Activated T-helper 1 cell treated with anti-CD3 and anti-CD28 coated beads, Interleukin-12 subunit alpha, Interleukin-12 subunit beta, Interleukin-2, Interleukin-4 antibody, amounts not matched to agents 30 ng/mL and 10 ng/mL and 1 ng/mL, durations not matched to agents 14 hours and 24 hours and 36 hours (primary cell): Measurements from ENCODE around the gene MARCHF5. TPM values are rescaled to one million over a fixed set of nuclear protein-coding genes. Genes with fewer than 3 reads are reported as not detected.
A peak's percentile ranks its signal among the peaks of the same experiment; 100 is the strongest.

Experiments used
- DNase-seq: peaks from one replicate; pipeline ENCODE4 v3.0.0; 2021; ENCODE audit warnings: low spot score
- H3K27ac Mint-ChIP-seq: one replicate; pipeline ENCODE4 v1.8.0; 2021; ENCODE audit warnings: mild to moderate bottlenecking, mixed read lengths
- H3K27me3 Mint-ChIP-seq: one replicate; pipeline ENCODE4 v1.8.0; 2022; ENCODE audit warnings: mild to moderate bottlenecking, moderate library complexity, mixed read lengths; ENCODE audit not compliant: insufficient read depth
- H3K36me3 Mint-ChIP-seq: one replicate; pipeline ENCODE4 v1.8.0; 2021; ENCODE audit warnings: low read depth, mixed read lengths
- H3K4me1 Mint-ChIP-seq: one replicate; pipeline ENCODE4 v1.8.0; 2021; ENCODE audit warnings: low read depth, mixed read lengths
- H3K4me3 Mint-ChIP-seq: one replicate; pipeline ENCODE4 v1.8.0; 2021; ENCODE audit warnings: mild to moderate bottlenecking, moderate library complexity, mixed read lengths
- H3K9me3 Mint-ChIP-seq: one replicate; pipeline ENCODE4 v1.8.0; 2021; ENCODE audit warnings: mixed read lengths
- intact Hi-C: fragments of 100-400 bp; cut with micrococcal nuclease; formaldehyde crosslinking; loops from one replicate; pipeline ENCODE4 v1.15.1; 2024
- total RNA-seq: library from RNA; stranded (reverse); gene quantifications from 2 replicates; pipeline ENCODE4 v1.2.3, GENCODE V29; 2022

The MARCHF5 gene, protein sequence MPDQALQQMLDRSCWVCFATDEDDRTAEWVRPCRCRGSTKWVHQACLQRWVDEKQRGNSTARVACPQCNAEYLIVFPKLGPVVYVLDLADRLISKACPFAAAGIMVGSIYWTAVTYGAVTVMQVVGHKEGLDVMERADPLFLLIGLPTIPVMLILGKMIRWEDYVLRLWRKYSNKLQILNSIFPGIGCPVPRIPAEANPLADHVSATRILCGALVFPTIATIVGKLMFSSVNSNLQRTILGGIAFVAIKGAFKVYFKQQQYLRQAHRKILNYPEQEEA
- total RNA-seq = 22.5 and 23.9 TPM in 2 replicates

DNA sequence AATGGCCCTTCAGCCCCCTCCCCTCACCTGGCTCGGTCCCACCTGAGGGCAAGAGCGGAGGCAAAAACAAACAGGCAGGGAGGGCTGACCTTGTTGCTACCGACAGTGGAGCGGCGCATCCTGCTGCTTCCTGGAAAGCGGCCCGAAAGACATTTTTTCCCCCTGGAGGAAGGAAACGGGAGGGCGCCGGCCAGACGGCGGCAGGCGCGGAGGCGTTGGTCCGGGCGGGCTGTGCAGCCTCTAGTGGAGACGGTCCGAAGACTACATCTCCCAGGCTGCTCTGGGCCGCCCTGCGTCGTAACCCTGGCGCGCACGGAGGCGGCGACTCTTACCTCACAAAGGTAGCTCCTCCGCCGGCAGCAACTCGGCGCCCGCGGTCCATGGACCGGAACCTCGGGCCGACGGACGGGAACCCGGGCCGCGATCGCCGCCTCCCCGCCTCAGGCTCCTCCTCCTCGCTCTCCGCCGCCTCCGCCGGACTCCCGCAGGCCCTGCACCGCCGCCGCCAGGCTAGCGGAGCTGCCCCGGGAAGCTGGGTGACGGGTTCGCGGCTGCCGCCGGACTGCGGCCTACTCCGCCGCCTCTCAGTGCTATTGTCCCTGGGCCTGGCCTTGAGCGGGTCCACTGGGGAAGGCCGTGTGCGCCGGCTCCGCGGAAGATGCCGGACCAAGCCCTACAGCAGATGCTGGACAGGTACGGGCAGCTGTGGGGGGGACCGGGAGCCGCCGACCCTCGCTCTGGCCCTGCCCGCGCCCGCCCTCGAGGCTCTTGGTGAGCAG is at the start of gene MARCHF5, which contains the start of gene CPEB3:
MARCHF5 (plus strand) TSS at position 331 of the 779 bp plus-strand sequence; CDS start at position 659, 328 bp downstream.
CPEB3 (minus strand) TSS at position 242 of the 779 bp plus-strand sequence. CDS start 50,728 bp downstream, outside the sequence.
- H3K27me3 Mint-ChIP-seq = no peaks in the 10 kb centered on the region
- H3K4me3 Mint-ChIP-seq = peak within 1 kb of the TSS; percentile 93
- intact Hi-C loops = loop anchor here (1.0 to 5.0 kb wide), 11 partner anchors 24 to 1419 kb away; partner anchors contain the start of genes CEP55, EXOC6, FRA10AC1 and RPP30
- H3K9me3 Mint-ChIP-seq = no peaks in the 10 kb centered on the region
- H3K4me1 Mint-ChIP-seq = peaks cover 27% of the 10 kb centered on the region
- H3K27ac Mint-ChIP-seq = peak within 1 kb of the TSS; percentile 86
- H3K36me3 Mint-ChIP-seq = peaks cover 14% of the 10 kb centered on the region
- peak; percentile 92 for DNase-seq

DNA sequence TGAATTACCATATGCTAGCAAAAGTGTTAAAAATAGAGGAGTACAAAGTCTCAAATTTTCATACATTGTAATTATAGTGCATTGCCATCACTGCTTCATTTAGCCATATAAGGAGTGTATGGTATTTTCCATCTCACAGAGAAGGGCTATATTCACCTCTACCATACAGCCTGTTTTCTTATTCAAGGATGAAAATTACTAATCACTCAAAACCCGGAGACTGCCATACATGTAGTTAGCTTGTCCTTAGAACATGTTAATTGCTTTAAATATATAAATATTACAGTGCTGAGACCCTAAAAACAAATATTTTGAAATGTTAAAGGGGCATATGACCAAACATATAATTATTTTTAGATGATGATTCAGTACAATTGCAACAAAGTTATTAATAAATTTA is 49.5 kb upstream of the MARCHF5 start:
- Mint-ChIP-seq H3K36me3 (peaks cover 14% of the 10 kb centered on the region), H3K27ac (no peak overlapping the region), H3K4me3 (no peak overlapping the region), H3K9me3 (no peaks in the 10 kb centered on the region), H3K4me1 (peaks cover 32% of the 10 kb centered on the region), H3K27me3 (peaks cover 14% of the 10 kb centered on the region)
- DNase-seq = no peak
- intact Hi-C loops = loop anchor here (2.0 kb wide), 2 partner anchors 25 to 31 kb away; no protein-coding TSS in a partner anchor

DNA sequence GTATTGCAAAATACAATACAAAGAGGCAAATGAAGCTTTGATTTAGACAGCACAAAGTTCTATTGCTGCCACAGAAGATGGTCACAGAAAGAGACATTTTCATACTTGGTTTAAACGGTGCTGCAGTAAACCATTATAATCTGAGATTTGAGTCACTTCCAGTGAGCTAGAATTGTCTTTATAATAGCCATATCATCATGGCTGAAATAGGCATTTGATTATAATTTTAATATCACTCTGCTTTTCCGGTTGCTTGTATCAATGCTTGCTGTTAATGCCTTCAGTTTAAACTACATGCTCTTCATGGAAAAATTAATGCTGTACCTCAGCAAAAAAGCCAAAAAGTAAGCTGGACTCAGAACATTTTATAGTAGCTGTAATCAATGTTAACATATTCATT is 48.6 kb upstream of the MARCHF5 start:
- intact Hi-C loops = no loop called here
- peak overlapping the region; percentile 29 for H3K4me3 Mint-ChIP-seq

DNA sequence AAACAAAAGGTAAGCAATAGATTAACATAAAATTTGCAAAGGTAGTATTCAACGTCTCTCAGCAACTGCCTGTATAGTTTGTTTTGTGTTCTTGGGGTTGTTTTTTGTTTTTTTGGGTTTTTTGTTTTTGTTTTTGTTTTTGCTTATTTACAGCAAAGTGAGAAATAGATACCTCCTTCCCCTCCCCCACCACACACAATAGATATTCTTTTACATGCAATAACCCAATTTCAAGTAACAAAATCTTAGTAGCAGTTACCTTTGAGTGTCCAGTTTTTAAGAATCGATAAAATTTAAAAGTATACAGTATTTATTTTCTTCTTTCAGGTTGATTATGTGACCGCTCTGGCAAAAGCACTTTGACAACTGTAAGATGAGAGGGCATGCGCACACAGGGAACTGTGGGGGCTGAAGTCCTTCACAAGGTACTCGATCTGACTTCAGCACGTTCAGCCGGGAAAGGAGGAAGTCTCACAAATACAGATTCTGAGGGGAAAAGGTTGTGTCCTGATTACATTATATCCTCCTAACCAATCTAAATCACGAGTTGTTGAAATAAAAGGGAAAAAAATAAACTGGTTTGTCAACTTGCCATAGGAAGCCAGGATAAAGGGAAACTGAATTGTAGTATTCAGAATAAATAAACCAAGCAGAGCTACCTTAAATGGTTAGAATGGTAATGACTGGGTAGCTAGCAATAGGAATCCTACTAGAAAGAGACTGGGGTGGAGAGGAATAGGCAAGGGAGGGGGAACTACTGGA is 47.9 kb upstream of the MARCHF5 start:
- intact Hi-C loops = no loop called here
- Mint-ChIP-seq H3K27me3 (peaks cover 14% of the 10 kb centered on the region), H3K27ac (no peak overlapping the region)

More for the DNA sequence above, 48.6 kb upstream of the MARCHF5 start:
- no peaks in the 10 kb centered on the region for H3K9me3 Mint-ChIP-seq
- no peak for DNase-seq
- H3K4me1 Mint-ChIP-seq = peaks cover 32% of the 10 kb centered on the region
- peaks cover 10% of the 10 kb centered on the region for H3K36me3 Mint-ChIP-seq
- H3K27ac Mint-ChIP-seq = no peak overlapping the region
- peaks cover 14% of the 10 kb centered on the region for H3K27me3 Mint-ChIP-seq

DNA sequence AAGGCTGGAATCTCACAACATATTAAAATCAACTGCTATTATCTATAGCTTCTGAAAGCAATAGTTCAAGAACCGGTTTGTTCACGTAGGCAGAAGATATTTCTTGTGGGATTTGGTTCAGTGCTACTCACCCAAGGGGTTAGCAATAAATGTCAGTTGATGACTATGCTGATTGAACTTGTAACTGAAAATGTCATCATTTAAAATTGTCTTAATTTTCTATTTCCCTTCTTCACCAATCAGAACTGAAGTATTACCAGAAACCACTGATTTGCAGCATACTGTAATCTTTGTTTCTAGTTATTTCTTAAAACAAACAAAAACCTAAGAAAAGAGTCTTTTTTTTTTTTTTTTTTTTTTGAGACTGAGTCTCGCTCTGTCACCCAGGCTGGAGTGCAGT is 46.2 kb upstream of the MARCHF5 start:
- no peak for DNase-seq
- peaks cover 6% of the 10 kb centered on the region for H3K27me3 Mint-ChIP-seq
- peaks cover 1% of the 10 kb centered on the region for H3K36me3 Mint-ChIP-seq
- H3K4me1 Mint-ChIP-seq = peaks cover 23% of the 10 kb centered on the region
- no peak overlapping the region for H3K4me3 Mint-ChIP-seq
- H3K9me3 Mint-ChIP-seq = no peaks in the 10 kb centered on the region
- intact Hi-C loops = no loop called here
- no peak overlapping the region for H3K27ac Mint-ChIP-seq

More for the DNA sequence above, 47.9 kb upstream of the MARCHF5 start:
- DNase-seq = peak; percentile 2
- Mint-ChIP-seq H3K9me3 (no peaks in the 10 kb centered on the region), H3K4me3 (no peak overlapping the region), H3K36me3 (peaks cover 8% of the 10 kb centered on the region), H3K4me1 (peaks cover 32% of the 10 kb centered on the region)

DNA sequence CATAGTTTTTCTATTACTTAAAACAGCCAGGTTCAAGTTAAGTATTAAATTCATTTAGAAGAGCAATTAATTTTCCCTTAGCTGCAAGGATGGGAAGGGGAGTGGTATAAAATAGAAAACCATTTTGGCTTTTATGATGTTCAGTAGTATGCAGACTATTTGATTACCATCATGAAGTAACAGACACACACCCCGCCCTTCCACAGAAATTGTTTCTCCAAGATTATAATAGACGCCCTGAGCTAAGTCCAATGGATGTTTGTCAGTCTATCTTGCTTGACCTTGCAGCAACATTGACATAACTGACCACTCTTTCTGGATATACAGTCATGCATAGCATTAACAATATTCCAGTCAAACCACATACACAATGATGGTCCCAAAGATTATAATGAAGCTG is 42.4 kb upstream of the MARCHF5 start:
- H3K27me3 Mint-ChIP-seq = no peaks in the 10 kb centered on the region
- no peaks in the 10 kb centered on the region for H3K36me3 Mint-ChIP-seq
- H3K9me3 Mint-ChIP-seq = no peaks in the 10 kb centered on the region
- H3K4me3 Mint-ChIP-seq = no peak overlapping the region
- intact Hi-C loops = no loop called here
- DNase-seq = no peak
- H3K4me1 Mint-ChIP-seq = peaks cover 1% of the 10 kb centered on the region
- H3K27ac Mint-ChIP-seq = no peak overlapping the region

DNA sequence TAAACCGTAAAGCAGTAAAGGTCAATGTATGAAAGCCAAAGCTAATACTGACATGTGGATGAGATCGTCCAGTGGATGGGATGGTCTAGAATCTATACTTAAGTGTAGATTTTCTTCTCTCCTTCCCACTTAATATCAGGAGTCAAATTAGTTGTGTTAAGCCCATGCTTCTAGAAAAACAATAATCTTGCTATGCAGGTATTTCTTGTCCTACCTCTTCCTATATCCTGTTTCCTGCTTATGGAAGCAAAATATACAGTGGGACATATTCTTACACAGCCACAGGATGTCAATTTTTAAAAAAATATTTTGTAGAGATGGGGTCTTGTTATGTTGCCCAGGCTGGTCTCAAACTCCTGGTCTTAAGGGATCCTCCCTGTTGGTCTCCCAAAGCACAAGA is 27.6 kb upstream of the MARCHF5 start:
- DNase-seq = no peak
- Mint-ChIP-seq H3K4me3 (no peak overlapping the region), H3K9me3 (no peaks in the 10 kb centered on the region), H3K4me1 (peaks cover 29% of the 10 kb centered on the region), H3K36me3 (peaks cover 3% of the 10 kb centered on the region), H3K27me3 (peaks cover 2% of the 10 kb centered on the region), H3K27ac (no peak overlapping the region)
- intact Hi-C loops = no loop called here

DNA sequence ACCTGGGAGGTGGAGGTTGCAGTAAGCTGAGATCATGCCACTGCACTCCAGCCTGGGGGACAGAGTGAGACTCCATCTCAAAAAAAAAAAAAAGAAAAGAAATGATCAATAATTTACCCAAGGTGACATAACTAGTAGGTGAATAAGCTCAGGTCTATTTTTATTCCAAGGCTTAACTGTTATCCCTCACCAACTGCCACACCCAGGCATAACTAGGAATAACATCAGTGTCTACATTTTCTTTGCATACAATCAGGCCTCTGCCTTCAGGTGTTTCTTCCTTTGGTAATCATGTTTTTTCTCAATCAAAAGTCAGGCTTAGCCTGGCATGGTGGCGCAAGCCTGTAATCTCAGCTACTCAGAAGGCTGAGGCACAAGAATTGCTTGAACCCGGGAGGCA is 26.7 kb upstream of the MARCHF5 start:
- no peak overlapping the region for H3K27ac Mint-ChIP-seq
- H3K4me1 Mint-ChIP-seq = peaks cover 32% of the 10 kb centered on the region
- H3K9me3 Mint-ChIP-seq = no peaks in the 10 kb centered on the region
- no peak for DNase-seq
- H3K4me3 Mint-ChIP-seq = no peak overlapping the region
- peaks cover 2% of the 10 kb centered on the region for H3K27me3 Mint-ChIP-seq
- intact Hi-C loops = no loop called here
- peaks cover 3% of the 10 kb centered on the region for H3K36me3 Mint-ChIP-seq

DNA sequence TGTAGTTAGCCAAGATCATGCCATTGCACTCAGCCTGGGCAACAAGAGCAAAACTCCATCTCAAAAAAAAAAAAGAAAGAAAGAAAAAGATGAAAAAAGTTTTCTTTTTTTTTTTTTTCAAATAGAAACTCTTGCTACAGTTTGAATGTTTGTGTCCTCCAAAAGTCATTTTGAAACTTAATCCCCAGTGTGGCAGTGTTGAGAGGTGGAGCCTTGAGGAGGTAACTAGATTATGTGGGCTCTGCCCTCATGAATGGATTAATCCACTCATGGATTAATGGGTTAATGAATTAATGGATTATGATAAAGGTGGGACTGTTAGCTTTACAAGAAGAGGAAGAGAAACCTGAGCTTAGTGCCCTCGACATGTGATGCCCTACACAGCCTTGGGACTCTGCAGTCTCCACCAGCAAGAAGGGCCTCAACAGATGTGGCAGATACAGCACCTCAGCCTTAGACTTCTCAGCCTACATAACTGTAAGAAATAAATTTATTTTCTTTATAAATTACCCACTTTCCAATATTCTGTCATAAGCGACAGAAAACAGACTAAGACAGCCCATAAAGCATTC is 25.2 kb upstream of the MARCHF5 start:
- H3K9me3 Mint-ChIP-seq = no peaks in the 10 kb centered on the region
- intact Hi-C loops = loop anchor here (2.0 kb wide), 1 partner anchor 25 kb away; no protein-coding TSS in a partner anchor
- peaks cover 7% of the 10 kb centered on the region for H3K36me3 Mint-ChIP-seq

DNA sequence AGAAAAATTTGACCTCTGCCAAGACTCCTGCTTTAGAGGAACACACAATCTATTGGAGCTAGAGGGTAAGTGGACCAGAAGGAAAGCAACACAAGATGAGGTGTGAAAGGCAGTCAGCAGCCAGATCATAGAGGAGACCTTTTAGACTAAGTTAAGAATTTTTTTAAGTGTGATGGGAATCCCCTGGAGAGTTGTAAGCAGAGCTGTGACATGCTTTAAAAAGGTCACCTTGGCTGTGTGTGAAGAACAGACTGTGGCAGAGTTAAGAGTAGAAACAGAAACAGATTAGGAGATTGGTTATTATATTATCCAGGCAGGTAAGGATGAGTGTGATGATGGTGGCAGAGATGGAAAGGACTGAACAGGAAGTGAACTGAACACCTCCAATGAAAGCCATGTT is 23.6 kb upstream of the MARCHF5 start:
- peaks cover 7% of the 10 kb centered on the region for H3K36me3 Mint-ChIP-seq
- intact Hi-C loops = loop anchor here (1.0 to 2.0 kb wide), 2 partner anchors 24 to 27 kb away; partner anchors contain the start of genes CPEB3 and MARCHF5
- H3K27ac Mint-ChIP-seq = peak overlapping the region; percentile 16
- H3K9me3 Mint-ChIP-seq = no peaks in the 10 kb centered on the region
- H3K4me3 Mint-ChIP-seq = no peak overlapping the region
- DNase-seq = no peak
- peaks cover 28% of the 10 kb centered on the region for H3K4me1 Mint-ChIP-seq
- no peaks in the 10 kb centered on the region for H3K27me3 Mint-ChIP-seq

More for the DNA sequence above, 25.2 kb upstream of the MARCHF5 start:
- Mint-ChIP-seq H3K27ac (peak overlapping the region; percentile 23), H3K4me1 (peaks cover 32% of the 10 kb centered on the region), H3K27me3 (no peaks in the 10 kb centered on the region), H3K4me3 (no peak overlapping the region)
- no peak for DNase-seq

DNA sequence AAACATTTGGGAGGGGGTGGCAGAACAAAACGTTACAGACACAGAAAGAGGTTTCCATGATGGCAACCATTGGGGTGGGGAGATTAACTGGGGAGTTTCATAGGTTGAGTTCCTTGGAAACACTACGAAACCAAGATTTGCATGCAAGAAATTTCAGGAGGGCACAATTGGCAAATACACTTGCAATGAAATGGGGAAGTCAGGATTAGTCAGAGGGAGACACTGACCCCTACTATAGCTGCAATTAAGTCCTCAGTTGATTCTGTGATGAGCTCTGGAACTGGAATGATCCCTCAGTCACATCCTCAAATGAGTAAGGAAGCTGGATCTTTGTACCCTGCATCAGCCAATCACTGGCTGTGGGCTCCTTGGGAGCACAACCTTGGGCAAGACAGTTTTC is 22.2 kb upstream of the MARCHF5 start:
- peaks cover 7% of the 10 kb centered on the region for H3K36me3 Mint-ChIP-seq
- H3K27me3 Mint-ChIP-seq = no peaks in the 10 kb centered on the region
- H3K4me1 Mint-ChIP-seq = peaks cover 28% of the 10 kb centered on the region
- intact Hi-C loops = no loop called here
- no peak for DNase-seq
- no peak overlapping the region for H3K27ac Mint-ChIP-seq
- no peaks in the 10 kb centered on the region for H3K9me3 Mint-ChIP-seq
- no peak overlapping the region for H3K4me3 Mint-ChIP-seq

DNA sequence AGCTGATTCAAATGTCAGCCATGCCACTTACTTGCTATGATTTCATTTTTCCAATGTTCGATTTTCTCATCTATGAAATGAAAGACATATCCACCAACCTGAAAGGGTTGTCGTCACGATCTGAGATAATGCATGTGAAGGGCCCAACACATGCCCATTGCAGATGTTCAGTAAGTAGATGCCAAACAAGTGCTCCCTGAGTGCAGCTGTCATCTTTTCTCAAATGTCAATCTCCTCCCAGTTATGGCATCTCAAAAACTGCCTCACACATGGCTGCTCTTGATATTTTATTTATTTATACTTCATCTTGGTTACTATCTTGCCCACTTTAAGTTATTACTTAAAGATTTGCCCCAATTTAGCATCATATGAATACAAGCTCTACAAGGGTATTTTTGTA is 16.9 kb upstream of the MARCHF5 start:
- peaks cover 10% of the 10 kb centered on the region for H3K36me3 Mint-ChIP-seq
- DNase-seq = no peak
- intact Hi-C loops = no loop called here
- no peak overlapping the region for H3K4me3 Mint-ChIP-seq
- no peaks in the 10 kb centered on the region for H3K27me3 Mint-ChIP-seq
- no peak overlapping the region for H3K27ac Mint-ChIP-seq
- no peaks in the 10 kb centered on the region for H3K9me3 Mint-ChIP-seq
- no peaks in the 10 kb centered on the region for H3K4me1 Mint-ChIP-seq
